GM19193 (cell line): Measurements from ENCODE around the gene MYO9A.

Source experiments
- POLR2A ChIP-seq: IDR thresholded peaks from 4 replicates; pipeline ENCODE4 v1.6.1; 2011; ENCODE audit not compliant: insufficient read depth, insufficient read length; ENCODE audit errors: extremely low read depth

The MYO9A gene

GRCh38 chr15:72153269-72154000 lies 35.5 kb upstream of the MYO9A start:
- TF ChIP-seq POLR2A: no peak

- no peak for TF ChIP-seq POLR2A
These were observed 29.5 kb upstream of the MYO9A start for GRCh38 chr15:72147418-72147817.

- TF ChIP-seq POLR2A: no peak
These were observed 29.0 kb upstream of the MYO9A start for GRCh38 chr15:72146934-72147333.

GRCh38 chr15:72146221-72146620 lies 28.3 kb upstream of the MYO9A start:
- no peak for TF ChIP-seq POLR2A

- no peak for TF ChIP-seq POLR2A
These were observed 23.5 kb upstream of the MYO9A start for GRCh38 chr15:72141171-72142084.

GRCh38 chr15:72140088-72140487 lies 22.1 kb upstream of the MYO9A start:
- no peak for TF ChIP-seq POLR2A

GRCh38 chr15:72139667-72140066 lies 21.7 kb upstream of the MYO9A start:
- no peak for TF ChIP-seq POLR2A

GRCh38 chr15:72136170-72137051 lies 18.5 kb upstream of the MYO9A start:
- TF ChIP-seq POLR2A: no peak

- TF ChIP-seq POLR2A: no peak
These were observed 17.8 kb upstream of the MYO9A start for GRCh38 chr15:72135719-72136118.

GRCh38 chr15:72133211-72133610 lies 15.3 kb upstream of the MYO9A start:
- no peak for TF ChIP-seq POLR2A

- no peak for TF ChIP-seq POLR2A
These were observed 14.0 kb upstream of the MYO9A start for GRCh38 chr15:72131922-72132321.

- TF ChIP-seq POLR2A: no peak
These were observed 12.3 kb upstream of the MYO9A start for GRCh38 chr15:72130272-72130671.

GRCh38 chr15:72128359-72128758 lies 10.4 kb upstream of the MYO9A start:
- no peak for TF ChIP-seq POLR2A

- no peak for TF ChIP-seq POLR2A
These were observed 9.9 kb upstream of the MYO9A start for GRCh38 chr15:72127724-72128322.

- TF ChIP-seq POLR2A: no peak
These were observed 6.3 kb upstream of the MYO9A start for GRCh38 chr15:72124218-72124617.

GRCh38 chr15:72117486-72118016 lies 399 bp downstream of the MYO9A start:
- no peak for TF ChIP-seq POLR2A
